A549 treated with AZD9567 at 1 μM for 4 hours (cell line): ENCODE data around the gene MC1R. TPM values are rescaled to one million over a fixed set of nuclear protein-coding genes. Genes with fewer than 3 reads are reported as not detected.

Experiments
- total RNA-seq: library from RNA; stranded (reverse); fragments of 200-300 nt; extraction: Qiagen RNA extraction; gene quantifications from 5 replicates; pipeline ENCODE4 v1.2.3, GENCODE V29; 2022; ENCODE audit not compliant: insufficient read depth

The MC1R gene
- total RNA-seq, result 4.6 to 7.8 TPM (median 7.0 TPM) in 5 replicates

DNA sequence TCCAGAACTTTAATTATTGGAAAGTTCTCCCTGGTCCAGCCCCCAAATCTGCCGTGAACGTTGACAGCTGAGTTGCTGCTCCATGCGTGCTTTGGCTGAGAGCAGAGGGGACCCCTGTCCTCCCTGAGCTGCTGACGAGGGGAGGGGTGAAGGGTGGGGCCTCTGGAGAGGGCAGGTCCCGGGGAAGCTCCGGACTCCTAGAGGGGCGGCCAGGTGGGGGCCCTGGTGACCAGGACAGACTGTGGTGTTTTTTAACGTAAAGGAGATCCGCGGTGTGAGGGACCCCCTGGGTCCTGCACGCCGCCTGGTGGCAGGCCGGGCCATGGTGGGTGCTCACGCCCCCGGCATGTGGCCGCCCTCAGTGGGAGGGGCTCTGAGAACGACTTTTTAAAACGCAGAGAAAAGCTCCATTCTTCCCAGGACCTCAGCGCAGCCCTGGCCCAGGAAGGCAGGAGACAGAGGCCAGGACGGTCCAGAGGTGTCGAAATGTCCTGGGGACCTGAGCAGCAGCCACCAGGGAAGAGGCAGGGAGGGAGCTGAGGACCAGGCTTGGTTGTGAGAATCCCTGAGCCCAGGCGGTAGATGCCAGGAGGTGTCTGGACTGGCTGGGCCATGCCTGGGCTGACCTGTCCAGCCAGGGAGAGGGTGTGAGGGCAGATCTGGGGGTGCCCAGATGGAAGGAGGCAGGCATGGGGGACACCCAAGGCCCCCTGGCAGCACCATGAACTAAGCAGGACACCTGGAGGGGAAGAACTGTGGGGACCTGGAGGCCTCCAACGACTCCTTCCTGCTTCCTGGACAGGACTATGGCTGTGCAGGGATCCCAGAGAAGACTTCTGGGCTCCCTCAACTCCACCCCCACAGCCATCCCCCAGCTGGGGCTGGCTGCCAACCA is at the start of gene MC1R:
TSS of gene MC1R (plus strand) at position 410 of the 895 bp plus-strand sequence. CDS start at position 807, 397 bp downstream.

DNA sequence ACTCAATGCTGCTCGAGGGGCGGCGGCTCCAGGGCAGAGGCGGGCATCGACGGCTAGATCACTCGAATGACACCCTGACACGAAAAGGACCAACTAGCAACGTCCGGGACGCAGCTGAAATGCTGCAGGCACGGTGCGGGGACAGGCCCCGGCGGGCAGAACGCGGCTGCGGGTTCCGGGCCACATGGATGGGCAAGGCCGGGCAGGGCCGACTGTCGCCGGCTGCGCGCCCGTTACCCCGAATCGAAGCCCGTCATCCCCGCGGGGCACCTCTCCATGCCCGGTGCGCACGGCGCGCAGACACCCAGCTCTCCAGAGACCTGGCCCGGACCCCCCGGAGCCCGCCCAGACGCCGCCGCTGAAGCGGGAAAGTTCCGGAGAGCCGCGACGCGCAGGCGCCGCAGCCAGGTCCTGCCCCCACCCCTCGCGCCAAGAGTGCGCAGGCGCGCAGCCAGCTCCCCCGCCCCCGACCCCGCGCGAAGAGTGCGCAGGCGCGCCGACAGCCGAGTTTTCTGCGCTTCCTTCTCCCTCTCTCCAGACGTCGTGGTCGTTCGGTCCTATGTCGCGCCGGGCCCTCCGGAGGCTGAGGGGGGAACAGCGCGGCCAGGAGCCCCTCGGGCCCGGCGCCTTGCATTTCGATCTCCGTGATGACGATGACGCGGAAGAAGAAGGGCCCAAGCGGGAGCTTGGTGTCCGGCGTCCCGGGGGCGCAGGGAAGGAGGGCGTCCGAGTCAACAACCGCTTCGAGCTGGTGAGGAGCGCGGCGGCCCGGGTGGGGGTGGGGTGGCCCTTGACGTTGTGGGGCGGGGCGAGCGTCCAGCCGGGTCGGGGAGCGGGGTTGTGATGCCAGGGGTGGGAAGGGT is 45.3 kb upstream of the MC1R start, which contains the start of gene TCF25:
TSS of gene TCF25 (plus strand) at position 484 of the 863 bp plus-strand sequence. CDS start at position 560, 76 bp downstream.

GRCh38 chr16:89922884-89923639 is 4.4 kb downstream of the MC1R start, which contains the start of gene TUBB3:
TUBB3 (plus strand) TSS chr16:89923342; CDS start chr16:89923402, 60 bp downstream.

Other genes starting within 250 kb of the MC1R start
- 33.1 to 62.5 TPM (median 51.7 TPM) in 5 replicates for gene CDK10, start 232.2 kb upstream of the MC1R start, total RNA-seq
- 7.7 to 13.6 TPM (median 12.9 TPM) in 5 replicates for gene SPATA2L, start 217.2 kb upstream of the MC1R start, total RNA-seq
- 0.99 to 5.7 TPM (median 4.6 TPM) in 5 replicates for gene VPS9D1, start 198.0 kb upstream of the MC1R start, total RNA-seq
- 21.4 to 26.6 TPM (median 22.9 TPM) in 5 replicates for gene ZNF276, start 197.3 kb upstream of the MC1R start, total RNA-seq
- 26.8 to 40.5 TPM (median 36.0 TPM) in 5 replicates for gene FANCA, start 102.2 kb upstream of the MC1R start, total RNA-seq
- gene SPIRE2, start 90.4 kb upstream of the MC1R start, total RNA-seq, result 4.9 to 8.5 TPM (median 8.2 TPM) in 5 replicates
- 42.7 to 87.2 TPM (median 85.1 TPM) in 5 replicates for gene TCF25, start 45.3 kb upstream of the MC1R start, total RNA-seq
- gene TUBB3, start 4.5 kb downstream of the MC1R start, total RNA-seq, result 242 to 323 TPM (median 295 TPM) in 5 replicates
- 88.1 to 118 TPM (median 115 TPM) in 5 replicates for gene DEF8, start 29.9 kb downstream of the MC1R start, total RNA-seq
- gene DBNDD1, start 100.6 kb downstream of the MC1R start, total RNA-seq, result 49.8 to 61.5 TPM (median 54.9 TPM) in 5 replicates
- 0.06 TPM in 1 of 5 replicates, not detected in the others for gene PRDM7, start 158.5 kb downstream of the MC1R start, total RNA-seq